Measurements from ENCODE around the gene DNAJB8. TPM values are rescaled to one million over a fixed set of nuclear protein-coding genes. Genes with fewer than 3 reads are reported as not detected.
A peak's percentile ranks its signal among the peaks of the same experiment; 100 is the strongest.

Gene DNAJB8
- total and polyA plus RNA-seq, 12 donors: not detected

DNA sequence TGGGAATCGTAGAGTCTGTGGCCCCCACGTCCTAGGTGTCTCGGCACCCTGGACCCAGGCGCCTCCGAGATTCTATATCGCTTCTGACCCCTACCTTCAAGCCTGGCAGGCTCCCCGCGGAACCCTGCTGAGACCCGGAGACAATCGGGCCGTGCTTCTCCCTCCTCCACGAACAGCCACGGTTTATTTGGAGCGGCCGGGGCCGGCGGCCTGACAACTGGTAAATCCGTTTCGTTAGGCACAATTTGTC is 24.9 kb upstream of the DNAJB8 start:
- 26 to 42% methylated on average over 19 of the region's 19 CpGs for WGBS, 2 donors
- ATAC-seq (no peak), DNase-seq (no peak)
- H3K27me3 ChIP-seq: peaks cover 13 to 100% (median 72%) of the 10 kb centered on the region in 7 donors
- H3K4me3 ChIP-seq: peak overlapping the region in 6 of 10 donors; percentile 57 to 85 (median 74)
- TF ChIP-seq, protein P1, sequence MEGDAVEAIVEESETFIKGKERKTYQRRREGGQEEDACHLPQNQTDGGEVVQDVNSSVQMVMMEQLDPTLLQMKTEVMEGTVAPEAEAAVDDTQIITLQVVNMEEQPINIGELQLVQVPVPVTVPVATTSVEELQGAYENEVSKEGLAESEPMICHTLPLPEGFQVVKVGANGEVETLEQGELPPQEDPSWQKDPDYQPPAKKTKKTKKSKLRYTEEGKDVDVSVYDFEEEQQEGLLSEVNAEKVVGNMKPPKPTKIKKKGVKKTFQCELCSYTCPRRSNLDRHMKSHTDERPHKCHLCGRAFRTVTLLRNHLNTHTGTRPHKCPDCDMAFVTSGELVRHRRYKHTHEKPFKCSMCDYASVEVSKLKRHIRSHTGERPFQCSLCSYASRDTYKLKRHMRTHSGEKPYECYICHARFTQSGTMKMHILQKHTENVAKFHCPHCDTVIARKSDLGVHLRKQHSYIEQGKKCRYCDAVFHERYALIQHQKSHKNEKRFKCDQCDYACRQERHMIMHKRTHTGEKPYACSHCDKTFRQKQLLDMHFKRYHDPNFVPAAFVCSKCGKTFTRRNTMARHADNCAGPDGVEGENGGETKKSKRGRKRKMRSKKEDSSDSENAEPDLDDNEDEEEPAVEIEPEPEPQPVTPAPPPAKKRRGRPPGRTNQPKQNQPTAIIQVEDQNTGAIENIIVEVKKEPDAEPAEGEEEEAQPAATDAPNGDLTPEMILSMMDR (IDR thresholded peaks at IDR 0.05): no peak
- peaks cover 10 to 69% (median 58%) of the 10 kb centered on the region in 9 donors for H3K4me1 ChIP-seq
- intact Hi-C loops (cut with DNase I): loop anchor here in 7 of 10 donors (5.0 to 10.0 kb wide), 6 partner anchors 177 to 407 kb away; no protein-coding TSS in a partner anchor
- H3K27ac ChIP-seq: no peak overlapping the region
- H3K9me3 ChIP-seq: no peaks in the 10 kb centered on the region
- peaks cover 0 to 6% (median 0%) of the 10 kb centered on the region in 9 donors for H3K36me3 ChIP-seq

DNA sequence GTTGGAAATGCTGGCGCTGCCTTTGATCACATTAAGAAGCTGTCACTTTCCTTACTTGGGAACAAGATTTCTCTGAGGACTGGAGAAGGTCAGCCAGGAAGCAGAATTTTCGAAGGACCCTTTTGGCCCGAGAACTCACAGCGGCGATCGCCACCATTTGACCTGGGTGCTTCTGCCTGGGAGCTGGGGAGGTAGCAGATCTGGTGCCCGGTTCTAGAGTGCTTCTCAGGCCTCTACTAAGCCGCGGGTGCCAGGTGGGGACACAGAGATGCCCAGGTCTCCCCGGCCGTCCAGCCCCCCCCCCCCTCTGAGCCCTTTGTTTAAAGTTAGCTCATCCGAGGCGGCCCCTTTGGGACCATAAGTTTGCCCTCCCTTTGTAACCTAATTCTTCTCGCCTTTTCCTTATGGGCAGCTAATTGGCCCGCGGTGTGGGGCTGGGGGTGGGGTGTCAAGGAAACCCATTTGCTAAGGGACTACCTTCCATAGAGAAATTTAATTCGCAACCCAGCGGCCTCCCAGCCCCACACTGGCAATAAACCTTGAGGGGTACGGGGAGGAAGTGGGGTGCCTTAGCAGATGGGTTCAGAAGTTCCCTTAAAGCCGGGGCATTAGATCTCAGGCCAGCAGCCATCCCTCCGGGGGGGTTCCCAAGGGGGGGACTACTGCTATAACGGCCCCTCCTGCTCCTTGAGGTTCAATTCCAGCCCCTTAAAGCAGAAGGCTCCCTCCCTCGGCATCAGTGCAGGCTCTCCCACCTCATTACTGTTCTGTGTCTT is 24.4 kb upstream of the DNAJB8 start:
- peaks cover 0 to 8% (median 0%) of the 10 kb centered on the region in 9 donors for H3K36me3 ChIP-seq
- TF ChIP-seq, protein P1 (IDR thresholded peaks at IDR 0.05): no peak
- H3K27ac ChIP-seq: peak overlapping the region in 7 of 10 donors; percentile 87 to 98 (median 94)
- intact Hi-C loops (cut with DNase I): loop anchor here in 7 of 10 donors (5.0 to 10.0 kb wide), 6 partner anchors 176 to 406 kb away; no protein-coding TSS in a partner anchor
- no peaks in the 10 kb centered on the region for H3K9me3 ChIP-seq
- peaks cover 10 to 74% (median 57%) of the 10 kb centered on the region in 9 donors for H3K4me1 ChIP-seq
- DNase-seq: no peak
- H3K4me3 ChIP-seq: peak overlapping the region; percentile 57 to 85 (median 67)
- ATAC-seq: no peak
- H3K27me3 ChIP-seq: peaks cover 13 to 100% (median 74%) of the 10 kb centered on the region in 7 donors
- 25 to 33% methylated on average over 23 of the region's 23 CpGs for WGBS, 2 donors

DNA sequence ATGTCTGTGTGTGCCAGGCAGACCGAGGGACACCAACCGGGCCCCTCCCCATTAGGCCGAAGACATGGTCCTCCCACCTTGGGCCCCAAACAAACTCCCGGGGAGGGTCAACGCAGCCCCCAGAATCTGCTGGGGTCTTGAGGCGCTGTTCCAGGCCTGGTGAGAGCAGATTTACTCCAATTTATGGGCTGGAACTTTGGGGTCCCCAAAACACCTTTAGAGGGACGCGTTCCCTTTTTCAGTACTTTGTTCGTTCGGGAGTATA is 23.9 kb upstream of the DNAJB8 start:
- peak overlapping the region; percentile 57 to 85 (median 67) for H3K4me3 ChIP-seq
- WGBS, 2 donors: 18 to 26% methylated on average over 10 of the region's 10 CpGs
- H3K27ac ChIP-seq: peak overlapping the region in 9 of 10 donors; percentile 87 to 98 (median 94)
- no peak for ATAC-seq
- TF ChIP-seq, protein P1 (IDR thresholded peaks at IDR 0.05): no peak
- DNase-seq: no peak
- peaks cover 10 to 79% (median 56%) of the 10 kb centered on the region in 9 donors for H3K4me1 ChIP-seq
- H3K27me3 ChIP-seq: peaks cover 13 to 100% (median 80%) of the 10 kb centered on the region in 7 donors
- H3K36me3 ChIP-seq: peaks cover 0 to 13% (median 0%) of the 10 kb centered on the region in 9 donors
- intact Hi-C loops (cut with DNase I): loop anchor here in 7 of 10 donors (5.0 to 10.0 kb wide), 6 partner anchors 176 to 406 kb away; no protein-coding TSS in a partner anchor
- H3K9me3 ChIP-seq: no peaks in the 10 kb centered on the region

DNA sequence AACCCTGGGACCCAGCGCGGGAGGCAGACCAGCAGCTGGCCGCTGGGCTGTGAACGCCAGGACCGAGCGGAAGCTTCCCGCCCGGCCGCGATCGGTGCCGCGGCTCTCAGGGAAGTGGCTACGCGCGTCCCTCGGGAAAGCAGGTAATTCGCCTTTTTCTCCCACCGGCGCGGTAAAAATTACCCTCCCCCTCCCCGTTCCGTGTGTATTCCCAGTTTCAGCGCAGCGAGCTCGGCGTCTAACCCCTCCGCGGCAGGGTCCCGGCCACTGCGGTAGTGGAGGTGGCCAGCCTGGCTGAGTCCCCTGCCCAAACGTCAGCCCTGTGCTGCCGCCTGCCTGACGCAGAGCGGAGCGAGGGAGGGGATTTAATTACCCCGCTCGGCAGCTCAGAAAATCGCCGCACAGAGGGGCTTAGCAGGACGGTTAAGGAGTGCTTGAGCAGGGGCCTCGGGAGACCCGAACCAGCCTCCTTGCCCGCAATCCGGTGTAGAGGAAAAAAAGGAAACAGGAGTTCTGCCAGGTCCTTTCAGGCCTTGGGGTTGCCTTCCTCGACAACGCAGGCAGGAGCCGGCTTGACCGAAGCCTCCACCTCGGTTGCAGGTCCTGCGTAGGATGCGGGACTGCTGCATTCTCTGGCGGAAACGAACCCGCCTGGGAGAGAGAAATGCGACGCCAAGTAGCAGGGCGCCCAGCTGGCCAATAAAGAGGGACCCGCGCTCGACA is 23.4 kb upstream of the DNAJB8 start:
- H3K27me3 ChIP-seq: peaks cover 13 to 100% (median 84%) of the 10 kb centered on the region in 7 donors
- H3K36me3 ChIP-seq: peaks cover 0 to 14% (median 0%) of the 10 kb centered on the region in 9 donors
- ATAC-seq (peak in 4 of 8 donors; percentile 15 to 32 (median 26)), DNase-seq (no peak)
- H3K4me1 ChIP-seq: peaks cover 10 to 84% (median 53%) of the 10 kb centered on the region in 9 donors
- H3K9me3 ChIP-seq: no peaks in the 10 kb centered on the region
- TF ChIP-seq, protein P1 (IDR thresholded peaks at IDR 0.05): peak in 4 of 9 donors; percentile 19 to 50 (median 42)
- H3K27ac ChIP-seq: peak overlapping the region; percentile 87 to 98 (median 93)
- intact Hi-C loops (cut with DNase I): loop anchor here in 7 of 10 donors (5.0 to 10.0 kb wide), 8 partner anchors 67 to 405 kb away; no protein-coding TSS in a partner anchor
- H3K4me3 ChIP-seq: peak overlapping the region; percentile 57 to 85 (median 67)
- 2 to 6% methylated on average over 61 of the region's 61 CpGs for WGBS, 2 donors
